ENCODE results near the gene ARL6IP4.
A peak's percentile ranks its signal among the peaks of the same experiment; 100 is the strongest.

Gene ARL6IP4

GRCh38 chr12:122961531-122962329, 18.8 kb upstream of the ARL6IP4 start:
- Histone ChIP-seq H3K27ac (ENCODE audit: low read length) (no peak overlapping the region), H3K4me3 (ENCODE audit: low read length) (no peak overlapping the region), H3K36me3 (ENCODE audit: insufficient read depth, low read depth, low read length) (no peaks in the 10 kb centered on the region; the same call in 1 of the 2 replicates), H3K4me1 (ENCODE audit: insufficient read depth, low read length) (peaks cover 6% of the 10 kb centered on the region; the same call in 1 of the 2 replicates), H3K9me3 (ENCODE audit: insufficient read depth, low read depth, low read length) (no peaks in the 10 kb centered on the region), H3K27me3 (ENCODE audit: insufficient read depth, low read length) (peaks cover 15% of the 10 kb centered on the region; the same call in 1 of the 2 replicates), H3K9ac (ENCODE audit: low read depth, low read length) (no peak overlapping the region)

DNA sequence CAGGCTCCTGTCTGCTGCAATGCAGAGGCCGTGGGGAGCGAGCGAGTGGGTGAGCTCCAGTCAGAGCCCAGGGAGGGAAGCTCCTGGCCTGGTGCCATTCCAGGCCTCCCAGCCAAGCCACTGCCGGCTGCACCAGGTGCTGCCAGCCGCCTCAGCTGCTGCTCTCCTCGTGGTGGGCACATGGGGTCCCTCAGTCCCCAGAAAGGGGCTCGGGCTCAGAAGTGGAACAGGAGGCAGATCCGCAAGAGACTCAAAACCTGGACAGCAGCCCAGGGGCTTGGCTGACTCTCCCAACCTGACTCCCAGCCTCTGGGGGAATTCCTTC, 16.6 kb upstream of the ARL6IP4 start:
- Histone ChIP-seq H3K27me3 (ENCODE audit: insufficient read depth, low read length) (peaks cover 15% of the 10 kb centered on the region; the same call in 1 of the 2 replicates), H3K4me1 (ENCODE audit: insufficient read depth, low read length) (peaks cover 7% of the 10 kb centered on the region; the same call in 1 of the 2 replicates), H3K27ac (ENCODE audit: low read length) (no peak overlapping the region), H3K36me3 (ENCODE audit: insufficient read depth, low read depth, low read length) (no peaks in the 10 kb centered on the region; the same call in 1 of the 2 replicates), H3K9me3 (ENCODE audit: insufficient read depth, low read depth, low read length) (no peaks in the 10 kb centered on the region), H3K9ac (ENCODE audit: low read depth, low read length) (no peak overlapping the region), H3K4me3 (ENCODE audit: low read length) (no peak overlapping the region)

DNA sequence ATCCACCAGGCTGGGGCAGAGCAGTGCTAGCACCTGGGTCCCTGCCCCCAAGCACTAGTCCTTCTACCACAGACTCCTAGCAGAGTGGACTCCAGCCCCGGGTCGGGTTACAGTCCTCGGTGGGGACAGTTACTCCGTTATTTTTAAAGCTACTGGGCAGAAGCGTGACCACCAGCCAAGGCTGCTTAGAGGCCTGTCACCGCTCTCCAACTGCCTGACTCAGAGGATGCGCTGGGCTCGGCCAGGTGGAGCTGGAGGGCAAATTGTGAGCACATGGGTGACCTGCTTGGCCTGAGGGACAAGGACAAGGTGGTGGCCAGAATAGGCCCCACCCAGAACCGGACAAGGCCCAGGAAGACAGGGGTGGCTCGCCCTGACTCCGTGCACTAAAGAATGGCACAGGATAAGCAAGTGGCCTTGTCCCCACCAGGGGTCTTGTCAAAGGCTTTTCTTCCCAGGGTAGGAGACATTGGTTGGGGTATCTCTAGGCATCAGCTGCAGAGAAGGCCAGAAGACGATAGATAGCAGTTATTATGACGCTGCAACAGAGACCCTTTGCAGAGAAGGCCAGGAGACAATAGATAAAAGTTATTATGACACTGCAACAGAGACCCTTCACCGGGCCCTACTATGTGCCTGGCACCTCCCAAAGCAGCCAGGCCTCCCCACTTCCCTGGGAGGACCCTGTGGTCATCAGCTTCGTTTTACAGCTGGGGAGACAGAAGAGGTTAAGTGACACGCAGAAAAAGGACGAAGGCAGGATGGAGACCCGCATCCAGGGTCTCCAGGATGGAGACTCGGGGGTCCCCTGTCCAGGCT, 15.8 kb upstream of the ARL6IP4 start:
- Histone ChIP-seq H3K9me3 (ENCODE audit: insufficient read depth, low read depth, low read length) (no peaks in the 10 kb centered on the region), H3K4me3 (ENCODE audit: low read length) (no peak overlapping the region), H3K9ac (ENCODE audit: low read depth, low read length) (no peak overlapping the region), H3K27ac (ENCODE audit: low read length) (no peak overlapping the region), H3K27me3 (ENCODE audit: insufficient read depth, low read length) (peaks cover 15% of the 10 kb centered on the region; the same call in 1 of the 2 replicates), H3K4me1 (ENCODE audit: insufficient read depth, low read length) (peaks cover 7% of the 10 kb centered on the region; the same call in 1 of the 2 replicates), H3K36me3 (ENCODE audit: insufficient read depth, low read depth, low read length) (no peaks in the 10 kb centered on the region; the same call in 1 of the 2 replicates)

DNA sequence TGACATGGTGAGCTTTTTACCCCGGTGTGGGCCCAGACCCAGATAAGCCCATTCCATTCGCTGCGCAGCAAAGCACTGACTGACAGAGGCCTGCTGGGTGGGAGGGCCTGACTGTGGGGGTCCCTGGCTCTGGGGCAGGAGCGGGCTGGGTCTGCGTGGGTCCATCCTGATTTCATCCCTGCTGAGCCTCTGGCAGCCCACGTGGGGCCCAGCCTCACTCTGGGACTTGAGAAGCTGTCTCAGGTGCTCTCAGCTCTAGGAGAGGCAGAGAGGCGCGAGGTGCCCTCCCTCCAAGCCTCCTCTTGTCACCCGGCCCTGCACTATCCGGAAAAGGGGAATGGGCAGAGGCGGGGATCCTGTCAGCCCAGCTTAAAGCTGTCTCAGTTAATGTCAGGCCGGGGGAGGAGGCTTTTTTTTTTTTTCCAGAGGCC, 15.1 kb upstream of the ARL6IP4 start:
- peaks cover 7% of the 10 kb centered on the region; the same call in 1 of the 2 replicates for H3K4me1 ChIP-seq (ENCODE audit: insufficient read depth, low read length)
- H3K9ac ChIP-seq (ENCODE audit: low read depth, low read length) = no peak overlapping the region
- no peaks in the 10 kb centered on the region for H3K9me3 ChIP-seq (ENCODE audit: insufficient read depth, low read depth, low read length)
- no peaks in the 10 kb centered on the region for H3K36me3 ChIP-seq (ENCODE audit: insufficient read depth, low read depth, low read length)
- H3K4me3 ChIP-seq (ENCODE audit: low read length) = peak overlapping the region; percentile 84; the same call in 1 of the 2 replicates
- peaks cover 15% of the 10 kb centered on the region; the same call in 1 of the 2 replicates for H3K27me3 ChIP-seq (ENCODE audit: insufficient read depth, low read length)
- H3K27ac ChIP-seq (ENCODE audit: low read length) = no peak overlapping the region

DNA sequence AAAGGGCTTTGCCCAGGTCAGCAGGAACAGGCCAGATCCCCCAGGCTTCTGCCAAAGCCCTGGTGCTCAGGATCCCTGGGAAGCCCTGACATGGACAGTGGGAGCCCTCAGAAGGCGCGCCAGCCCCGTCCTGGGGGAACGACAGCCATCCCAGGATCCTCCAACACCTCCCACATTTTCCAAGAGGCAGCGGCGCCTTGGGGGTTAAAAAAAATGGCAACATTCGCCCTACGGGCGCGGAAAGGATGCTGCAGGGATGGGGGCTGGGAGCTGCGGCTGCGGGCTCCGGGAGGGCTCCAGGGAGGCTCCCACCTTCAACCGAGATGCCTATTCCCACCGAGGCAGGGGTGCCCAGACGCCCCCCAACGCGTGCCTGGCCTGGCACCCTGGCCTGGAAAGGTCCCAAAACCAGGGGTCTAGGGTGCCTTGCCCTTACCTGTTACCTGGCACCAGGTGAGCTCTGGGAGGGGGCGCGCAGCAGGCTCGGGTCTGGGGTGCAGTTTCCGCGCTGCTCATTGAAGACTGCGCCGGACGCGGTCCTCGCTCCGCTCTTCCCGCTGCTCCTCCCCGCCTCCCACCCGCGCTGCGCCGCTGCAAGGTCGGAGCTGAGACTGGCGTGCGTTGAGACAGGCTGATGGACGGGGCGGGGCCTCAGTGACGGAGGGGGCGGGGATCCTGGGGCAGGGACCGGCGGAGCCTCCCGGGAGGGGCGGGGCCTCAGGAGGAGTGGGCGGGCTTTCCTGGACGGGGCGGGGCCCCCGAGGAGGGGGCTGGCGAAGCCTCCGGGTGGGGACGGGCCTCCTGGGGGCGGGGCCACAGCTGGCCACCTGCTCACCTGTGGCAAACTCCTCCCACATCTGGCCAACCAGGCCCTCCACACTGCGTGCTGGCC, 14.4 kb upstream of the ARL6IP4 start, which contains the start of gene ABCB9:
ABCB9 (minus strand) TSS at position 613 of the 892 bp plus-strand sequence. CDS start 6,228 bp downstream, outside the sequence.
- Histone ChIP-seq H3K36me3 (ENCODE audit: insufficient read depth, low read depth, low read length) (no peaks in the 10 kb centered on the region), H3K27me3 (ENCODE audit: insufficient read depth, low read length) (peaks cover 15% of the 10 kb centered on the region; the same call in 1 of the 2 replicates), H3K4me3 (ENCODE audit: low read length) (peak within 1 kb of the TSS; percentile 84), H3K9me3 (ENCODE audit: insufficient read depth, low read depth, low read length) (no peaks in the 10 kb centered on the region), H3K4me1 (ENCODE audit: insufficient read depth, low read length) (peaks cover 7% of the 10 kb centered on the region; the same call in 1 of the 2 replicates), H3K27ac (ENCODE audit: low read length) (no peak within 1 kb of the TSS), H3K9ac (ENCODE audit: low read depth, low read length) (peak within 1 kb of the TSS; percentile 61; the same call in 1 of the 2 replicates)

- H3K9me3 ChIP-seq (ENCODE audit: insufficient read depth, low read depth, low read length) = no peaks in the 10 kb centered on the region
- peaks cover 15% of the 10 kb centered on the region; the same call in 1 of the 2 replicates for H3K27me3 ChIP-seq (ENCODE audit: insufficient read depth, low read length)
- H3K4me3 ChIP-seq (ENCODE audit: low read length) = peak overlapping the region; percentile 33; the same call in 1 of the 2 replicates
Measured at GRCh38 chr12:122966743-122967550, 13.5 kb upstream of the ARL6IP4 start.

GRCh38 chr12:122968104-122968503, 12.4 kb upstream of the ARL6IP4 start:
- H3K27ac ChIP-seq (ENCODE audit: low read length) = no peak overlapping the region
- no peak overlapping the region for H3K4me3 ChIP-seq (ENCODE audit: low read length)
- peaks cover 7% of the 10 kb centered on the region; the same call in 1 of the 2 replicates for H3K4me1 ChIP-seq (ENCODE audit: insufficient read depth, low read length)
- H3K9ac ChIP-seq (ENCODE audit: low read depth, low read length) = no peak overlapping the region
- no peaks in the 10 kb centered on the region for H3K9me3 ChIP-seq (ENCODE audit: insufficient read depth, low read depth, low read length)
- peaks cover 15% of the 10 kb centered on the region; the same call in 1 of the 2 replicates for H3K27me3 ChIP-seq (ENCODE audit: insufficient read depth, low read length)
- H3K36me3 ChIP-seq (ENCODE audit: insufficient read depth, low read depth, low read length) = no peaks in the 10 kb centered on the region

More at GRCh38 chr12:122966743-122967550, 13.5 kb upstream of the ARL6IP4 start:
- no peak overlapping the region for H3K27ac ChIP-seq (ENCODE audit: low read length)
- H3K36me3 ChIP-seq (ENCODE audit: insufficient read depth, low read depth, low read length) = no peaks in the 10 kb centered on the region
- peaks cover 7% of the 10 kb centered on the region; the same call in 1 of the 2 replicates for H3K4me1 ChIP-seq (ENCODE audit: insufficient read depth, low read length)
- no peak overlapping the region for H3K9ac ChIP-seq (ENCODE audit: low read depth, low read length)

DNA sequence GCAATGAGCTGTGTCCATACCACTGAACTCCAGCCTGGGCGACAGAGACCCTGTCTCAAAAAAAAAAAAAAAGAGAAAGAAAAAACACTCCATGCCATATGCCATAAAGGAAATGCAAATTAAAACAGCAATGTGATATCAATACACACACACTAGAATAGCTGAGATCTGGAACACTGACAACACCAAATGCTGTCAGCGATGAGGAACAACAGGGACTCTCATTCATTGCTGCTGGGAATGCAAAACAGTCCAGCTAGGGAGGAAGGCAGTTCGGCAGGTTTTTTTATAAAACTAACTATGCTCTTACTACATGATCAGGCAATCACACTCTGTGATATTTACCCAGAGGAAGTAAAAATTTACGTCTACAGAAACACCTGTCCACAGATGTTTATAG, 10.8 kb upstream of the ARL6IP4 start:
- no peaks in the 10 kb centered on the region for H3K9me3 ChIP-seq (ENCODE audit: insufficient read depth, low read depth, low read length)
- H3K27ac ChIP-seq (ENCODE audit: low read length) = no peak overlapping the region
- H3K27me3 ChIP-seq (ENCODE audit: insufficient read depth, low read length) = peaks cover 12% of the 10 kb centered on the region; the same call in 1 of the 2 replicates
- H3K4me1 ChIP-seq (ENCODE audit: insufficient read depth, low read length) = peaks cover 3% of the 10 kb centered on the region; the same call in 1 of the 2 replicates
- no peak overlapping the region for H3K4me3 ChIP-seq (ENCODE audit: low read length)
- H3K9ac ChIP-seq (ENCODE audit: low read depth, low read length) = no peak overlapping the region
- no peaks in the 10 kb centered on the region for H3K36me3 ChIP-seq (ENCODE audit: insufficient read depth, low read depth, low read length)

DNA sequence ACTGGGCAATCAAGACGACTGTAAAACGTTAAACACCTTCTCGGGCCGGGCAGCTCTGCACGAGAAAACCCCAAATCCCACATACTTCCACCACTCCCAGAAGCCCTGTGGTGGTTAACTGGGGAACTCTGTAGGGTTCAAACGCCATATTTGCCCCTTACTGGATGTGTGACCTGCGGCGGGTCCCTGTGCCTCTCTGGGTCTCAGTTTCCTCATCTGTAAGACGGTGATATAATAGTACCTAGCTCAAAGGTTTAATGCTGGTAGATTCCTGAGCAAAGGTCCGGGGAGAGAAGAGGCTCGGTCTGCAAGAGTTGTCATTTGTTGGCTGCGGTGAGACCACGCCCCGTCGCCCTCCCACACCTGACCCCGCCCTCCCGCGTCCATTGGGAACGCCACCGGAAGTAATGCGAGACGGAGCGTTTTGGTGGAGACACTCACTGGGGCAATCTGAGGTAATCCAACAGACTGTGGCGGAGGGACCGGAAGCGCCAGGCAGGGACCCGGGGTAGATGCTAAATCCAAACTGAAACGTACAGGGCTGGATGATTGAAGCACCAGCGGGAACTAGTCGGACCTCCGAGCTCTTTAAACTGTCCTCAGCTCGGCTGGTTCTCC, 6.1 kb upstream of the ARL6IP4 start:
- H3K4me3 ChIP-seq (ENCODE audit: low read length) = peak overlapping the region; percentile 97
- peak overlapping the region; percentile 91 for H3K27ac ChIP-seq (ENCODE audit: low read length)
- peaks cover 9% of the 10 kb centered on the region; the same call in 1 of the 2 replicates for H3K36me3 ChIP-seq (ENCODE audit: insufficient read depth, low read depth, low read length)
- H3K9ac ChIP-seq (ENCODE audit: low read depth, low read length) = peak overlapping the region; percentile 99
- no peaks in the 10 kb centered on the region for H3K4me1 ChIP-seq (ENCODE audit: insufficient read depth, low read length)
- H3K27me3 ChIP-seq (ENCODE audit: insufficient read depth, low read length) = no peaks in the 10 kb centered on the region; the same call in 1 of the 2 replicates
- H3K9me3 ChIP-seq (ENCODE audit: insufficient read depth, low read depth, low read length) = no peaks in the 10 kb centered on the region
